ENCODE results near the gene CRABP1.

CRABP1 gene

GRCh38 chr15:78339559-78339958 is 594 bp upstream of the CRABP1 start (continued):
- TF ChIP-seq ZNF600 (tag by site-specific recombination; IDR thresholded peaks at IDR 0.05) (no peak), KLF1 (tag by site-specific recombination; IDR thresholded peaks at IDR 0.05) (no peak), PRDM1 (tag by site-specific recombination; IDR thresholded peaks at IDR 0.05) (no peak)
- TF ChIP-seq, protein P1, sequence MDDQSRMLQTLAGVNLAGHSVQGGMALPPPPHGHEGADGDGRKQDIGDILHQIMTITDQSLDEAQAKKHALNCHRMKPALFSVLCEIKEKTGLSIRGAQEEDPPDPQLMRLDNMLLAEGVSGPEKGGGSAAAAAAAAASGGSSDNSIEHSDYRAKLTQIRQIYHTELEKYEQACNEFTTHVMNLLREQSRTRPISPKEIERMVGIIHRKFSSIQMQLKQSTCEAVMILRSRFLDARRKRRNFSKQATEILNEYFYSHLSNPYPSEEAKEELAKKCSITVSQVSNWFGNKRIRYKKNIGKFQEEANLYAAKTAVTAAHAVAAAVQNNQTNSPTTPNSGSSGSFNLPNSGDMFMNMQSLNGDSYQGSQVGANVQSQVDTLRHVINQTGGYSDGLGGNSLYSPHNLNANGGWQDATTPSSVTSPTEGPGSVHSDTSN (CRISPR knock-in tag; IDR thresholded peaks at IDR 0.05) = no peak
- TF ChIP-seq, protein P2, sequence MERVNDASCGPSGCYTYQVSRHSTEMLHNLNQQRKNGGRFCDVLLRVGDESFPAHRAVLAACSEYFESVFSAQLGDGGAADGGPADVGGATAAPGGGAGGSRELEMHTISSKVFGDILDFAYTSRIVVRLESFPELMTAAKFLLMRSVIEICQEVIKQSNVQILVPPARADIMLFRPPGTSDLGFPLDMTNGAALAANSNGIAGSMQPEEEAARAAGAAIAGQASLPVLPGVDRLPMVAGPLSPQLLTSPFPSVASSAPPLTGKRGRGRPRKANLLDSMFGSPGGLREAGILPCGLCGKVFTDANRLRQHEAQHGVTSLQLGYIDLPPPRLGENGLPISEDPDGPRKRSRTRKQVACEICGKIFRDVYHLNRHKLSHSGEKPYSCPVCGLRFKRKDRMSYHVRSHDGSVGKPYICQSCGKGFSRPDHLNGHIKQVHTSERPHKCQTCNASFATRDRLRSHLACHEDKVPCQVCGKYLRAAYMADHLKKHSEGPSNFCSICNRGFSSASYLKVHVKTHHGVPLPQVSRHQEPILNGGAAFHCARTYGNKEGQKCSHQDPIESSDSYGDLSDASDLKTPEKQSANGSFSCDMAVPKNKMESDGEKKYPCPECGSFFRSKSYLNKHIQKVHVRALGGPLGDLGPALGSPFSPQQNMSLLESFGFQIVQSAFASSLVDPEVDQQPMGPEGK (tag by site-specific recombination; IDR thresholded peaks at IDR 0.05) = no peak
- TF ChIP-seq, protein P3, sequence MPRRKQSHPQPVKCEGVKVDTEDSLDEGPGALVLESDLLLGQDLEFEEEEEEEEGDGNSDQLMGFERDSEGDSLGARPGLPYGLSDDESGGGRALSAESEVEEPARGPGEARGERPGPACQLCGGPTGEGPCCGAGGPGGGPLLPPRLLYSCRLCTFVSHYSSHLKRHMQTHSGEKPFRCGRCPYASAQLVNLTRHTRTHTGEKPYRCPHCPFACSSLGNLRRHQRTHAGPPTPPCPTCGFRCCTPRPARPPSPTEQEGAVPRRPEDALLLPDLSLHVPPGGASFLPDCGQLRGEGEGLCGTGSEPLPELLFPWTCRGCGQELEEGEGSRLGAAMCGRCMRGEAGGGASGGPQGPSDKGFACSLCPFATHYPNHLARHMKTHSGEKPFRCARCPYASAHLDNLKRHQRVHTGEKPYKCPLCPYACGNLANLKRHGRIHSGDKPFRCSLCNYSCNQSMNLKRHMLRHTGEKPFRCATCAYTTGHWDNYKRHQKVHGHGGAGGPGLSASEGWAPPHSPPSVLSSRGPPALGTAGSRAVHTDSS (tag by site-specific recombination; IDR thresholded peaks at IDR 0.05) = no peak

- ChIA-PET CTCF (interaction anchor here (1.7 kb wide), 1 partner anchor 57 kb away, joined by 4 read pairs; no protein-coding TSS in a partner anchor), POLR2A (no interaction called here)
- Histone ChIP-seq H3K4me3 (ENCODE audit: low read depth, low read length) (no peak overlapping the region), H3K4me1 (ENCODE audit: control insufficient read depth, insufficient read depth, low read length) (peaks cover 5% of the 10 kb centered on the region; the same call in 1 of the 2 replicates), H3K36me3 (ENCODE audit: control insufficient read depth in 2 of 2, insufficient read depth in 1 of 2, low read length in 2 of 2) (no peaks in the 10 kb centered on the region), H3K27ac (ENCODE audit: extremely low read depth, low read depth, low read length) (no peak overlapping the region), H3K9me3 (ENCODE audit: control insufficient read depth, insufficient read depth, low read depth, low read length) (no peaks in the 10 kb centered on the region)
- TF ChIP-seq ZIC2 (tag by site-specific recombination; IDR thresholded peaks at IDR 0.05) (no peak), ZNF292 (tag by site-specific recombination; IDR thresholded peaks at IDR 0.05; ENCODE audit: borderline replicate concordance, low read depth) (no peak), ZSCAN30 (tag by site-specific recombination; IDR thresholded peaks at IDR 0.05) (no peak), ZNF184 (tag by site-specific recombination; IDR thresholded peaks at IDR 0.05) (no peak), IKZF3 (tag by site-specific recombination; IDR thresholded peaks at IDR 0.05) (no peak)
Observed at GRCh38 chr15:78341057-78341987, 1.2 kb downstream of the CRABP1 start.

GRCh38 chr15:78342021-78342420 is 1.9 kb downstream of the CRABP1 start:
- Histone ChIP-seq H3K27ac (ENCODE audit: extremely low read depth, low read depth, low read length) (no peak overlapping the region), H3K36me3 (ENCODE audit: control insufficient read depth in 2 of 2, insufficient read depth in 1 of 2, low read length in 2 of 2) (no peaks in the 10 kb centered on the region), H3K4me3 (ENCODE audit: low read depth, low read length) (no peak overlapping the region), H3K9me3 (ENCODE audit: control insufficient read depth, insufficient read depth, low read depth, low read length) (no peaks in the 10 kb centered on the region), H3K4me1 (ENCODE audit: control insufficient read depth, insufficient read depth, low read length) (peaks cover 5% of the 10 kb centered on the region; the same call in 1 of the 2 replicates)
- ChIA-PET CTCF (interaction anchor here (0.6 kb wide), 1 partner anchor 20 kb away, joined by 5 read pairs; no protein-coding TSS in a partner anchor), POLR2A (no interaction called here)
- TF ChIP-seq SCRT2 (tag by site-specific recombination; IDR thresholded peaks at IDR 0.05) (no peak), ZNF623 (tag by site-specific recombination; IDR thresholded peaks at IDR 0.05) (no peak), ZNF629 (tag by site-specific recombination; IDR thresholded peaks at IDR 0.05) (no peak), ZSCAN30 (tag by site-specific recombination; IDR thresholded peaks at IDR 0.05) (no peak), ZNF768 (tag by site-specific recombination; IDR thresholded peaks at IDR 0.05) (no peak), PRDM1 (tag by site-specific recombination; IDR thresholded peaks at IDR 0.05) (no peak)
- TF ChIP-seq, protein P4, sequence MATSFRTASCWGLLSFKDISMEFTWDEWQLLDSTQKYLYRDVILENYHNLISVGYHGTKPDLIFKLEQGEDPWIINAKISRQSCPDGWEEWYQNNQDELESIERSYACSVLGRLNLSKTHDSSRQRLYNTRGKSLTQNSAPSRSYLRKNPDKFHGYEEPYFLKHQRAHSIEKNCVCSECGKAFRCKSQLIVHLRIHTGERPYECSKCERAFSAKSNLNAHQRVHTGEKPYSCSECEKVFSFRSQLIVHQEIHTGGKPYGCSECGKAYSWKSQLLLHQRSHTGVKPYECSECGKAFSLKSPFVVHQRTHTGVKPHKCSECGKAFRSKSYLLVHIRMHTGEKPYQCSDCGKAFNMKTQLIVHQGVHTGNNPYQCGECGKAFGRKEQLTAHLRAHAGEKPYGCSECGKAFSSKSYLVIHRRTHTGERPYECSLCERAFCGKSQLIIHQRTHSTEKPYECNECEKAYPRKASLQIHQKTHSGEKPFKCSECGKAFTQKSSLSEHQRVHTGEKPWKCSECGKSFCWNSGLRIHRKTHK (tag by site-specific recombination; IDR thresholded peaks at IDR 0.05) = no peak
- TF ChIP-seq, protein P5, sequence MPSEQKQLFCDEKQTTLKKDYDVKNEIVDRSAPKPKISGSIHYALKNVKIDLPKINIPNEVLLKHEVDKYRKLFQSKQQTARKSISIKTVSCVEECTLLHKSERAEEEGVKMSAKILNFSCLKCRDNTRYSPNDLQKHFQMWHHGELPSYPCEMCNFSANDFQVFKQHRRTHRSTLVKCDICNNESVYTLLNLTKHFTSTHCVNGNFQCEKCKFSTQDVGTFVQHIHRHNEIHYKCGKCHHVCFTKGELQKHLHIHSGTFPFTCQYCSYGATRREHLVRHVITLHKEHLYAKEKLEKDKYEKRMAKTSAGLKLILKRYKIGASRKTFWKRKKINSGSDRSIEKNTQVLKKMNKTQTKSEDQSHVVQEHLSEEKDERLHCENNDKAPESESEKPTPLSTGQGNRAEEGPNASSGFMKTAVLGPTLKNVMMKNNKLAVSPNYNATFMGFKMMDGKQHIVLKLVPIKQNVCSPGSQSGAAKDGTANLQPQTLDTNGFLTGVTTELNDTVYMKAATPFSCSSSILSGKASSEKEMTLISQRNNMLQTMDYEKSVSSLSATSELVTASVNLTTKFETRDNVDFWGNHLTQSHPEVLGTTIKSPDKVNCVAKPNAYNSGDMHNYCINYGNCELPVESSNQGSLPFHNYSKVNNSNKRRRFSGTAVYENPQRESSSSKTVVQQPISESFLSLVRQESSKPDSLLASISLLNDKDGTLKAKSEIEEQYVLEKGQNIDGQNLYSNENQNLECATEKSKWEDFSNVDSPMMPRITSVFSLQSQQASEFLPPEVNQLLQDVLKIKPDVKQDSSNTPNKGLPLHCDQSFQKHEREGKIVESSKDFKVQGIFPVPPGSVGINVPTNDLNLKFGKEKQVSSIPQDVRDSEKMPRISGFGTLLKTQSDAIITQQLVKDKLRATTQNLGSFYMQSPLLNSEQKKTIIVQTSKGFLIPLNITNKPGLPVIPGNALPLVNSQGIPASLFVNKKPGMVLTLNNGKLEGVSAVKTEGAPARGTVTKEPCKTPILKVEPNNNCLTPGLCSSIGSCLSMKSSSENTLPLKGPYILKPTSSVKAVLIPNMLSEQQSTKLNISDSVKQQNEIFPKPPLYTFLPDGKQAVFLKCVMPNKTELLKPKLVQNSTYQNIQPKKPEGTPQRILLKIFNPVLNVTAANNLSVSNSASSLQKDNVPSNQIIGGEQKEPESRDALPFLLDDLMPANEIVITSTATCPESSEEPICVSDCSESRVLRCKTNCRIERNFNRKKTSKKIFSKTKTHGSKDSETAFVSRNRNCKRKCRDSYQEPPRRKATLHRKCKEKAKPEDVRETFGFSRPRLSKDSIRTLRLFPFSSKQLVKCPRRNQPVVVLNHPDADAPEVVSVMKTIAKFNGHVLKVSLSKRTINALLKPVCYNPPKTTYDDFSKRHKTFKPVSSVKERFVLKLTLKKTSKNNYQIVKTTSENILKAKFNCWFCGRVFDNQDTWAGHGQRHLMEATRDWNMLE (tag by site-specific recombination; conservative IDR thresholded peaks at IDR 0.05; ENCODE audit: low read depth) = no peak

Measured in HEK293 (cell line).